Activated naive CD4-positive, alpha-beta T cell treated with anti-CD3 and anti-CD28 coated beads, Interleukin-2, amount 50 U/mL, for 72 hours (primary cell): Measurements from ENCODE around the gene RING1. TPM values are rescaled to one million over a fixed set of nuclear protein-coding genes. Genes with fewer than 3 reads are reported as not detected.

Experiments used
- ATAC-seq, 2 donors: fragments of 150-1000 bp; cut with Tn5 transposase; 2 replicates each; pipeline ENCODE4 v1.10.0; 2021; ENCODE audit warnings: mild to moderate bottlenecking in 2 of 2, moderate library complexity in 2 of 2
- DNase-seq, 2 donors: peaks; one replicate each; pipeline ENCODE4 v3.0.0; 2021 to 2022; ENCODE audit warnings: low spot score in 2 of 2
- H3K27ac Mint-ChIP-seq, 2 donors: one replicate each; pipeline ENCODE4 v1.8.0; 2022; ENCODE audit warnings: mild to moderate bottlenecking in 2 of 2, mixed read lengths in 2 of 2
- H3K36me3 Mint-ChIP-seq, 2 donors: one replicate each; pipeline ENCODE4 v1.8.0; 2022; ENCODE audit warnings: mixed read lengths in 2 of 2
- H3K9me3 Mint-ChIP-seq, 2 donors: one replicate each; pipeline ENCODE4 v1.8.0; 2022; ENCODE audit warnings: mixed read lengths in 2 of 2
- total RNA-seq, 2 donors: library from RNA; stranded (reverse); gene quantifications; one replicate each; pipeline ENCODE4 v1.2.3, GENCODE V29; 2022

RING1 gene
- total RNA-seq, 2 donors from 2014 or later: 30.3 to 46.5 TPM

DNA sequence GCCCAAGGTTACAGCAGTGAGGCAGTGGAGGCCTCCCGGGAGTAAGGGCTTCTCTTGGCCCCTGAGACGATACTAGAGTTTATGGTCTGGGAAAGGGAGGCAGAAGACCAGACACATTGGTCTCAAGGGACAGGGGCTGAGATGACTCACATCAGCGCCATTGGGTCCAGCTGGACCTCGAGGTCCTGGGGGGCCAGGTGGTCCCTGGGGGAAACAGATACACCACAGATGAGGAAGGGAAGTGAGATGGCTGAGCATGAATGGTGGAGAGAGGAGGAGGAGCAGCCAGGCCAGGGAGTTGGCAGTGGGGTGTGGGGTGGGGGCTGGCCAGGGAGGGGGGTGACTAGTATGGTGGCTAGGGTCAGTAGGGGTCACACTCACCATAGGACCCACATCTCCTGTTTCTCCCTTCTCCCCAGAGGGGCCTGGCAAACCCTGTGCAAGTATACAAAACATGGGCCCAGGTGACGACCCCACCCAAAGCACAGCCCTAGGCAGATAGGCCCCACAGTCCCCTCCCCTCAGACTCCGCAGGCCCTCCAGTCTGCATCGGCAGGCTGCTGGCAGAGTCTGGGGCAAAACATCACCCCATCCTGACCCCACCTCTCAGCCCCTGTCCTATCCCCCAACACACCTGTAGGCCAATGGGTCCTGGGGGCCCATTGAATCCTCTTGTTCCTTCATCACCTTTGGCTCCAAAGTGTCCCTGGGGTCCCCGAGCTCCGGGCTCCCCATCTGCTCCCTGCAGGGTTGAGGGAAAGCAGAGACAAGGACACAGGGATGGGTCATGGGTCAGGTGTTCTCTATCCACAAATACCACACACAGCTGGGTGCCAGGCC lies 37.9 kb upstream of the RING1 start:
- H3K36me3 Mint-ChIP-seq: no peaks in the 10 kb centered on the region
- DNase-seq (no peak), ATAC-seq (no peak)
- no peak overlapping the region for H3K27ac Mint-ChIP-seq
- no peaks in the 10 kb centered on the region for H3K9me3 Mint-ChIP-seq

DNA sequence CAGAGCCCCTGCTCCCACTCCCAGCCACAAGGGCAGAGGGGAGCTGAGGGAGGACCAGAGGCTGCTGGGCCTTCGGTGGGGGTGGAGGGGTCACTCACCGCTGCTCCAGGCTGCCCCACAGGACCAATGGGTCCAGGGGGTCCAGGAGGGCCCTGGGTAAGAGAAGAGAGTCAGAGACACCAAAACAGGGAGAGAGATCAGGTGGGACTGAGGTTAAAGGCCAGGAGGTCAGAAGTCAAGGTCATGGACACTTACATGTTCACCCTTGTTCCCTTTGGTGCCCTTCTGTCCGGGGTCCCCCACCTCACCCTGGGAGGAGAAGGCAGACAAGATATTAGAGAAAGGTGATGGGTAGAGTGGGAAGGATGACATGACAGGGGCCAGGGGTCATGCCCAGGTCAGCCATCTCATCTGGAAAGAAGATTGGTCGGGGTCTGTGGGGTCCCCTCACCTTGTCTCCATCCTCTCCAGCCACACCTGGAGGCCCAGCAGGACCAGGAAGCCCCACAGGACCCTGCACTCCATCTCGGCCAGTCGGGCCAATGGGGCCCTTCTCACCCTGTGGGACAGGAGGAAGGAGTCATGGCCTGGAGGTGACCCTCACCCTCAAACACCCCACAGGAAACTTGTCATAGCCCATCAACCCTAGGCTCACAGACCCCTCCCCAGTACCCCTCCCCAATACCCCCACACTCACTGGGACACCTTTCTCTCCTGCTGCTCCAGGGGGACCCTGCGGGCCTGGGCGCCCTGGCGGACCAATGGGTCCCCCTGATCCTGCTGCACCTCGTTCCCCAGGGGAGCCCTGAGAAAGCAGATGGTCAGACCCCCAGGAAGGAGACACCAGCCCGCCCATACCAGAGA lies 37.1 kb upstream of the RING1 start:
- peak overlapping the region in 1 of 2 donors; percentile 81 for H3K27ac Mint-ChIP-seq
- DNase-seq: no peak
- no peaks in the 10 kb centered on the region for H3K36me3 Mint-ChIP-seq
- ATAC-seq: no peak
- H3K9me3 Mint-ChIP-seq: no peaks in the 10 kb centered on the region

- Mint-ChIP-seq H3K9me3 (no peaks in the 10 kb centered on the region), H3K27ac (peak overlapping the region in 1 of 2 donors; percentile 65), H3K36me3 (no peaks in the 10 kb centered on the region)
- DNase-seq (no peak), ATAC-seq (no peak)
These were observed 36.2 kb upstream of the RING1 start for GRCh38 chr6:33171880-33172687.

GRCh38 chr6:33172688-33173534 lies 35.4 kb upstream of the RING1 start:
- H3K36me3 Mint-ChIP-seq: no peaks in the 10 kb centered on the region
- DNase-seq (no peak), ATAC-seq (no peak)
- no peaks in the 10 kb centered on the region for H3K9me3 Mint-ChIP-seq
- peak overlapping the region in 1 of 2 donors; percentile 25 for H3K27ac Mint-ChIP-seq

GRCh38 chr6:33173535-33174180 lies 34.6 kb upstream of the RING1 start:
- Mint-ChIP-seq H3K9me3 (no peaks in the 10 kb centered on the region), H3K27ac (no peak overlapping the region), H3K36me3 (no peaks in the 10 kb centered on the region)
- ATAC-seq: no peak
- DNase-seq: no peak

GRCh38 chr6:33174784-33175183 lies 33.5 kb upstream of the RING1 start:
- no peak for DNase-seq
- Mint-ChIP-seq H3K27ac (peak overlapping the region in 1 of 2 donors; percentile 2), H3K9me3 (no peaks in the 10 kb centered on the region), H3K36me3 (no peaks in the 10 kb centered on the region)
- ATAC-seq: peak in 1 of 2 donors; percentile 11

DNA sequence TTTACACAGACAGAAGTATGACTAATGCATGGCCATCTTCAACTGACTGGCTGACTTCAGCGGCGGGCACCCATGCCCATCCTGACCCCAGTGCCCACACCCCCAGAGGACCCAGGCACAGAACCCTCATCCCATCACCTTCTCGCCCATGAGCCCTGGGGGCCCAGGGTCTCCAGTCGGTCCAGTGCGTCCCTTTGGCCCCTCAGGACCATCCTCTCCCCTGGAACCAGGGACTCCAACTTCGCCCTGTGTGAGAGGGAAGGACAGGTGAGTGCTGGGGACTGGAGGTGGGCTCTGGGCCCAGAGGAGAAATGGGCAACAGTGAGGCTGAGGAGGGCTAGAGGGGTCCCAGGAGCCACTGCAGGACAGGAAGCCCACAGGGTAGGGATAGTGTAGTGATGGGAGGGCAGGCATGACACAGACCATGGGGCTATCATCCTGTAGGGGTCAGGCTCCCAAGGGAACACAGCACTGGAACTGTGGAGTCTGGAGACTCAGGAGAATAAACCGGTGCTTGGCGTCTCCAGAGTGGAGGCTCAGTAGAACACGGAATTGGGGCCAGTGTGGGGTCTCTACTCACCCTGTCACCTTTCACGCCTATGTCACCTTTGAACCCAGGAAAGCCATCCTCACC lies 32.7 kb upstream of the RING1 start:
- Mint-ChIP-seq H3K9me3 (no peaks in the 10 kb centered on the region), H3K36me3 (no peaks in the 10 kb centered on the region), H3K27ac (peak overlapping the region in 1 of 2 donors; percentile 2)
- no peak for ATAC-seq
- no peak for DNase-seq

DNA sequence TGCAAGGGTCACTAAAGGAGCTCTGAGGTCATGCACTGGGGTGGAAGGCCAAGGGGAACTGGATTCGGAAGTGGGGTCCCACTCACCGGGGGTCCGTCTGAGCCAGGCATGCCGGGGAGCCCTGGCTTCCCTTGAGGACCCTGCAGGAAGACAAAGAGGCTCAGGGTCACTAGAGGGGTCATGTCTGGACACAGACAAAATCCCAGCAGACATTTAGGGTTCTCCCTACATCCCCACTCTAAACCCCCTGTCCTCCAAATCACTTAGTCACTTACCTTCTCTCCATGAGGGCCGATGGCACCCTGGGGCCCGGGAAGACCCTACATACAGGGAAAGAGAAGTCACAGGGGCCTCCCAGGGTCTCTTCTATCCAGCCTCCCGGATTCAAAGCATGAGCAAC lies 31.4 kb upstream of the RING1 start:
- Mint-ChIP-seq H3K27ac (peak overlapping the region in 1 of 2 donors; percentile 2), H3K36me3 (no peaks in the 10 kb centered on the region), H3K9me3 (no peaks in the 10 kb centered on the region)
- ATAC-seq: no peak
- DNase-seq: no peak

DNA sequence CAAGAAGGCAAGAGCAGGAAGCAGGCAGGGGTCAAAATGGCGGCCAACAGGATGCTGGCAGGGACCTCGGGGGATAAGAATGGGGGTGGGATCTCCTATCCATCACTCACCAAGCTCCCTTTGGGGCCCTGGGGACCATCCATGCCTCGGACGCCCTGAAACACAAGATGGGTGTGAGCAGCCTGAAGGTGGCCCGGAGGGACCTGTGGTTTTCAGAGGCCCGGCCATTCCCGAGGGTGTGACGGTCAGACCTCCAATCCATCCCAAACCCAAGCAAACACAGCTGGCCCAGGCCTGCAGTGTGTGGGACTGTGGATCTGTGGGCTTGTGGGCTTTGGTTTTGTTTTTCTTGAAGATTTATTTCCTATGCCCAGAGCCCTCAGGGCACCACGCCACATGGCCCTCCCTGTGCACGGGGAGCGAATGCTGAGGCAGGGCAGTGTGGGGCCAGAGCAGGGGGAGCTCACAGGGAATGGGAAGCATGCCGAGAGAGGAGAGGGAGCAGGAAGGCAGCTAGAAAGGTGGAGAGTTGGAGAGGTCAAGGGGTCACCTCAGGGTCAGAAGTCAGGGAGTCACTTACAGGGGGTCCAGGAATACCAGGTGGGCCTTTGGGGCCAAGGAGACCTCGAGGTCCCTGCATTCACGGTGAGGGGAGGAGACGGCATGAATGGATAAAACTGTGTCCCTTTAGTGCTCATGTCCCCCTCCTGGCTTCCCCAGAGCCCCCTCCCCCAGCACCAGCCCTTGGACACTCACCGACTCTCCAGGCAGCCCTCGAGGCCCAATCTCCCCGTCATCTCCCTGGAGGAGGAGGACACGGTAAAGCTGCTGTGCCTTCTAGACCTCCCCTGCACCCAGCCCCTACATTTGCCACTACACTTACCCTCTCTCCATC lies 30.5 kb upstream of the RING1 start:
- DNase-seq: no peak
- Mint-ChIP-seq H3K36me3 (peaks cover 3 to 5% of the 10 kb centered on the region in 2 donors), H3K27ac (peak overlapping the region in 1 of 2 donors; percentile 2), H3K9me3 (peaks cover 3 to 4% of the 10 kb centered on the region in 2 donors)
- ATAC-seq: no peak

DNA sequence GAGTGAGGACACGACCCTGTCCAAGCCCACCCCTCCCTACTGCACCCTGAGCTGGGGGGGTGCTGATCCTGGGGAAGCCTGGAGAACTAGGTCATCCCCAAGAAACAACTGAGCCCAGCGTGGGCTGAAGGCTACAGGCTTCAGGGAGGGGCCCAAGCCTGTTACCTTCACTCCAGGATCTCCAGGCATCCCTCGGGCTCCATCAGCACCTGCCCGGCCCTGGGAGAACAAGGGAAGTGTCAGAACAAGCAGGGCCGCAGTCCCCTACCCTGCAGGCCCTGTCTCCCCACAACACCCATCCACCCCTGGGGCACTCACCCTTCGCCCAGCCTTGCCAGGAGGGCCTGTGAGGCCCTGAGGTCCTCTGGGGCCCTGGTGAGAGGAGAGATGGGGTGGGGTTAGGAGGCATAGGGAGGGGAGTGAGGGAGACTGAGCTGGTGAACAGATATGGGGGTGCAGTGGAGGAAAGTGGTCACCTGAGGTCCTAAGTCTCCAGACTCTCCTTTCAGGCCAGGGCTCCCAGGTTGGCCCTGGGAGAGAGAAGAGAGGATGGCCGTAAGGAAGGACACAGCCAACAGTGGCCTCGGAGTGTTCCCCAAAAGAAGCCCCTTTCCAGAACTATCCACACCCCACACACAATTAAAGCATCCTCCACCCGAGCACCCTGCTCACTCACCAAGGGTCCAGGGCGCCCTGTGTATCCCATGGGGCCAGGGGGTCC lies 29.4 kb upstream of the RING1 start:
- peaks cover 14 to 16% of the 10 kb centered on the region in 2 donors for H3K36me3 Mint-ChIP-seq
- ATAC-seq (no peak), DNase-seq (no peak)
- H3K27ac Mint-ChIP-seq: peak overlapping the region in 1 of 2 donors; percentile 22
- H3K9me3 Mint-ChIP-seq: peaks cover 14 to 15% of the 10 kb centered on the region in 2 donors

- DNase-seq (no peak), ATAC-seq (no peak)
- Mint-ChIP-seq H3K27ac (peak overlapping the region in 1 of 2 donors; percentile 56), H3K9me3 (peaks cover 14 to 22% of the 10 kb centered on the region in 2 donors), H3K36me3 (peaks cover 15 to 24% of the 10 kb centered on the region in 2 donors)
These were observed 27.2 kb upstream of the RING1 start for GRCh38 chr6:33181141-33181540.

- H3K36me3 Mint-ChIP-seq: peaks cover 15 to 24% of the 10 kb centered on the region in 2 donors
- H3K9me3 Mint-ChIP-seq: peaks cover 14 to 22% of the 10 kb centered on the region in 2 donors
- peak overlapping the region; percentile 90 to 96 for H3K27ac Mint-ChIP-seq
- ATAC-seq: peak in 1 of 2 donors; percentile 58
- DNase-seq: no peak
These were observed 25.1 kb upstream of the RING1 start for GRCh38 chr6:33183071-33183683.

DNA sequence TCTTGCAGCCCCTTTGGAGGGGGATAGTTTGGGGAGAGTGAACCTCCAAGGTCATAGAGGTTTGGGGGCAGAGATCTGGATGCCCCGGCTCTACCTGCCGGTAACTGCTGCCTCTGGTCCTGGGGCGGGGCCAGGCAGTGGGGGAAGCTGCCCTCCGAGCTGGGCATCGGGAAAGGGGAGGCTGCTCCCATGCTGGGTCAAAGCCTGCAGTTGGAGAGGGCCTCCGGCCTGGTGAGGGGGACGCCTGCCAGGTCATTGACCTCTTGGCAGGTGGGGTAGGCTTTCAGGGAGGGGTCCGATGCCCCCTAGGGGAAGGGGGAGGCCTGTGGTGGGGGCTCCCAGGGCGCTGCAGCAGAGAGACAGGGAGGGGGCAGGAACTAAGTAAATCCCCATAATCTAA lies 23.1 kb upstream of the RING1 start:
- no peak for ATAC-seq
- H3K9me3 Mint-ChIP-seq: peaks cover 14 to 22% of the 10 kb centered on the region in 2 donors
- H3K36me3 Mint-ChIP-seq: peaks cover 15 to 24% of the 10 kb centered on the region in 2 donors
- DNase-seq: no peak
- peak overlapping the region in 1 of 2 donors; percentile 96 for H3K27ac Mint-ChIP-seq
